GM19395 (cell line): ENCODE data around the gene DENND4C.
"Not testable (repeated sequence)": the region's sequence is repeated elsewhere in the genome, so short reads cannot be mapped to it uniquely, and the experiment has no call there.

Experiments used
- ATAC-seq: cut with Tn5 transposase; IDR thresholded peaks from one replicate; pipeline ENCODE4 v1.9.1; 2021; ENCODE audit warnings: mild to moderate bottlenecking, moderate library complexity; ENCODE audit not compliant: unreplicated experiment

DENND4C gene

GRCh38 chr9:19265602-19266001 lies 35.1 kb downstream of the DENND4C start:
- ATAC-seq = not testable (repeated sequence)

- not testable (repeated sequence) for ATAC-seq
These were observed 36.4 kb downstream of the DENND4C start for GRCh38 chr9:19266778-19267384.

GRCh38 chr9:19269582-19269981 lies 39.1 kb downstream of the DENND4C start:
- no peak for ATAC-seq

- ATAC-seq = no peak
These were observed 40.0 kb downstream of the DENND4C start for GRCh38 chr9:19270421-19270949.

GRCh38 chr9:19271081-19271480 lies 40.6 kb downstream of the DENND4C start:
- no peak for ATAC-seq

- ATAC-seq = no peak
These were observed 51.3 kb downstream of the DENND4C start for GRCh38 chr9:19281801-19282200.

GRCh38 chr9:19283072-19283710 lies 52.7 kb downstream of the DENND4C start:
- no peak for ATAC-seq

- ATAC-seq = no peak
These were observed 54.2 kb downstream of the DENND4C start for GRCh38 chr9:19284729-19285128.

- ATAC-seq = no peak
These were observed 56.2 kb downstream of the DENND4C start for GRCh38 chr9:19286634-19287188.

- no peak for ATAC-seq
These were observed 57.6 kb downstream of the DENND4C start for GRCh38 chr9:19288081-19288480.

- ATAC-seq = no peak
These were observed 59.6 kb downstream of the DENND4C start for GRCh38 chr9:19290103-19290502.

- ATAC-seq = no peak
These were observed 63.7 kb downstream of the DENND4C start for GRCh38 chr9:19294219-19294618.

GRCh38 chr9:19298436-19299000 lies 68.0 kb downstream of the DENND4C start:
- ATAC-seq = no peak

- no peak for ATAC-seq
These were observed 72.7 kb downstream of the DENND4C start for GRCh38 chr9:19303216-19303615.

- no peak for ATAC-seq
These were observed 76.1 kb downstream of the DENND4C start for GRCh38 chr9:19306568-19306967.

- ATAC-seq = no peak
These were observed 79.8 kb downstream of the DENND4C start for GRCh38 chr9:19310246-19310645.

- no peak for ATAC-seq
These were observed 83.1 kb downstream of the DENND4C start for GRCh38 chr9:19313573-19313972.

- no peak for ATAC-seq
These were observed 90.0 kb downstream of the DENND4C start for GRCh38 chr9:19320495-19320894.

GRCh38 chr9:19331877-19332276 lies 101.4 kb downstream of the DENND4C start:
- ATAC-seq = no peak

GRCh38 chr9:19336166-19336565 lies 105.7 kb downstream of the DENND4C start:
- no peak for ATAC-seq

GRCh38 chr9:19342947-19343346 lies 112.5 kb downstream of the DENND4C start:
- no peak for ATAC-seq

GRCh38 chr9:19358701-19359100 lies 128.2 kb downstream of the DENND4C start:
- no peak for ATAC-seq
